ENCODE measurements around the gene B4GALNT1.
"Not testable (repeated sequence)": the region's sequence is repeated elsewhere in the genome, so short reads cannot be mapped to it uniquely, and the experiment has no call there.

DNA sequence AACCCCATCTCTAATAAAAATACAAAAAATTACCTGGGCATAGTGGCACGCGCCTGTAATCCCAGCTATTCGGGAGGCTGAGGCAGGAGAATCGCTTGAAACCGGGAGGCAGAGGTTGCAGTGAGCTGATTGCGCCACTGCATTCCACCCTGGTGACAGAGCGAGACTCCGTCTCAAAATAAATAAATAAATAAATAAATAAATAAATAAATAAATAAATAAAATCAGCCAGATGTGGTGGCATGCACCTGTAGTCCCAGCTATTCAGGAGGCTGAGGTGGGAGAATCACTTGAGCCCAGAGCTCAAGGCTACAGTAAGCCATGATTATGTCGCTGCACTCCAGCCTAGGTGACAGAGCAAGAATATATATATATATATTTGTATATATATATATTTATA, 44.9 kb upstream of the B4GALNT1 start:
- TF ChIP-seq CTCF, POLR2A, POLR2AphosphoS5 (IDR thresholded peaks at IDR 0.05): not testable (repeated sequence)
